GM19397 (cell line): ENCODE results near the gene AGXT.

ENCODE experiments used
- ATAC-seq: cut with Tn5 transposase; IDR thresholded peaks from one replicate; pipeline ENCODE4 v1.9.1; 2021; ENCODE audit warnings: mild to moderate bottlenecking, moderate library complexity; ENCODE audit not compliant: unreplicated experiment

Gene AGXT

GRCh38 chr2:240896871-240897692 lies 28.5 kb downstream of the AGXT start:
- no peak for ATAC-seq

GRCh38 chr2:240898108-240898730 lies 29.6 kb downstream of the AGXT start:
- ATAC-seq: no peak

- no peak for ATAC-seq
Measured at GRCh38 chr2:240898731-240899467, 30.3 kb downstream of the AGXT start.

- ATAC-seq: no peak
Measured at GRCh38 chr2:240899468-240899865, 30.8 kb downstream of the AGXT start.

GRCh38 chr2:240900141-240900860 lies 31.7 kb downstream of the AGXT start:
- ATAC-seq: no peak

- no peak for ATAC-seq
Measured at GRCh38 chr2:240901986-240902614, 33.5 kb downstream of the AGXT start.

GRCh38 chr2:240902615-240903041 lies 34.0 kb downstream of the AGXT start:
- no peak for ATAC-seq

- ATAC-seq: no peak
Measured at GRCh38 chr2:240903191-240904060, 34.8 kb downstream of the AGXT start.

GRCh38 chr2:240904216-240905175 lies 35.9 kb downstream of the AGXT start:
- ATAC-seq: no peak

- ATAC-seq: no peak
Measured at GRCh38 chr2:240905176-240905781, 36.7 kb downstream of the AGXT start.

- ATAC-seq: no peak
Measured at GRCh38 chr2:240906141-240906910, 37.7 kb downstream of the AGXT start, which contains the start of gene CROCC2. TSS of gene CROCC2 (plus strand) at chr2:240906336. CDS start at chr2:240906514, 178 bp downstream.

GRCh38 chr2:240906911-240907590 lies 38.4 kb downstream of the AGXT start:
- ATAC-seq: no peak

- ATAC-seq: no peak
Measured at GRCh38 chr2:240909216-240909974, 40.8 kb downstream of the AGXT start.

GRCh38 chr2:240911641-240912265 lies 43.1 kb downstream of the AGXT start:
- no peak for ATAC-seq
